HG03064 (cell line): ENCODE data around the gene KIF1B.

Source experiments
- ATAC-seq: cut with Tn5 transposase; IDR thresholded peaks from one replicate; pipeline ENCODE4 v1.9.1; 2021; ENCODE audit warnings: low read depth; ENCODE audit not compliant: unreplicated experiment

Gene KIF1B

GRCh38 chr1:10272274-10272673, 61.9 kb downstream of the KIF1B start:
- no peak for ATAC-seq

GRCh38 chr1:10278880-10279279, 68.5 kb downstream of the KIF1B start:
- no peak for ATAC-seq

GRCh38 chr1:10280439-10281350, 70.3 kb downstream of the KIF1B start:
- no peak for ATAC-seq

GRCh38 chr1:10283318-10283984, 73.1 kb downstream of the KIF1B start:
- ATAC-seq: peak; percentile 58

GRCh38 chr1:10286244-10286643, 75.9 kb downstream of the KIF1B start:
- ATAC-seq: no peak

- ATAC-seq: no peak
Measured at GRCh38 chr1:10287023-10287645, 76.8 kb downstream of the KIF1B start.

GRCh38 chr1:10288029-10288615, 77.8 kb downstream of the KIF1B start:
- no peak for ATAC-seq

- no peak for ATAC-seq
Measured at GRCh38 chr1:10291705-10292104, 81.3 kb downstream of the KIF1B start.

GRCh38 chr1:10292188-10292587, 81.8 kb downstream of the KIF1B start:
- no peak for ATAC-seq

GRCh38 chr1:10295481-10296085, 85.2 kb downstream of the KIF1B start:
- ATAC-seq: no peak

- ATAC-seq: no peak
Measured at GRCh38 chr1:10299151-10299550, 88.8 kb downstream of the KIF1B start.

GRCh38 chr1:10302416-10302815, 92.0 kb downstream of the KIF1B start:
- ATAC-seq: no peak

GRCh38 chr1:10304295-10304694, 93.9 kb downstream of the KIF1B start:
- no peak for ATAC-seq

- no peak for ATAC-seq
Measured at GRCh38 chr1:10306435-10306834, 96.1 kb downstream of the KIF1B start.

GRCh38 chr1:10308001-10308400, 97.6 kb downstream of the KIF1B start:
- ATAC-seq: no peak

- no peak for ATAC-seq
Measured at GRCh38 chr1:10309243-10310011, 99.1 kb downstream of the KIF1B start.

- no peak for ATAC-seq
Measured at GRCh38 chr1:10316752-10317151, 106.4 kb downstream of the KIF1B start.

- ATAC-seq: no peak
Measured at GRCh38 chr1:10319750-10320149, 109.4 kb downstream of the KIF1B start.

- ATAC-seq: no peak
Measured at GRCh38 chr1:10320336-10320735, 110.0 kb downstream of the KIF1B start.

- no peak for ATAC-seq
Measured at GRCh38 chr1:10322821-10323220, 112.5 kb downstream of the KIF1B start.
